Measurements from ENCODE around the gene ITLN2.

ITLN2 gene

DNA sequence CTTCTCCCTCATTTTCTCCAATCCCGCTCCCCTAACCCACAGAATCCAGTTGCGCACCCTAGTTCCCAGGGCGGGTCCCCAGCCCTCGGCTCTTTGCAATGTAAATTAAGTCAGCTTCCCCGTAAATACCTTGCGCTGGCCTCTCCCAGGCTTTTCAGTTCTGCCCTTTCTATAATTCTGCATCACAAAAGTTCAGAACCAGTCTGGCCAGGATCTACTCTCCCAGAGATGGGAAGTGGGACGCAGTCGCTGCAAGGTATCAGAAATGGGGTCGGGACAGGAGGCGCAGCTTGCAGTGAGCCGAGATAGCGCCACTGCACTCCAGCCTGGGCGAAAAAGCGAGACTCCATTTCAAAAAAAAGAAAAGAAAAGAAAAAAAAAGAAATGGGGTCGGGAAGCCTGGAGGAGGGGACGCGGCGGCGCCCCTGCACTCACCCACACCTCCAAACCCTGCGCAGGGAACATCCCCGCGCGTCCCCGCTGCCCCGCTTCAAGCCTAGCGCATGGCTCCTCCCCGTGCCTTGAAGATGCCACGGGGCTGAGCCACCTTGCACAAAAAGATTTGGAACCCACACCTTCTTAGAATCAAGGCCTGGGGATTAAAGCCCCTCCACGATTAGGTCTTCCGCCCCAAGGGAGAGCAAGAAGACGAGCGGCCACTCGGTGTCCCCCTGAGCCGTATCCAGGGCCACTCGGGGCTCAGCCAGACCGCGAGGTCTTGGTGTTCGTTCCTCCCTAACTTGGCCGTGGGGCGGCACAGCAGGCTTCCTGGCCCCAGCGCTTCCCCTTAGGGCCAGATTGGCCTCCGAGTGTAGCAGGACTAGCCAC lies 27.2 kb upstream of the ITLN2 start:
- Histone ChIP-seq H3K4me3 (ENCODE audit: low read depth, low read length) (peak overlapping the region; percentile 54), H3K9me3 (ENCODE audit: control insufficient read depth, insufficient read depth, low read depth, low read length) (peaks cover 4% of the 10 kb centered on the region; the same call in 1 of the 2 replicates), H3K27ac (ENCODE audit: low read depth, low read length) (peak overlapping the region; percentile 89), H3K9ac (ENCODE audit: low read length) (peak overlapping the region; percentile 63), H3K27me3 (ENCODE audit: control insufficient read depth, insufficient read depth, low read length) (no peaks in the 10 kb centered on the region; the same call in 1 of the 2 replicates), H3K36me3 (ENCODE audit: control insufficient read depth, insufficient read depth, low read length) (no peaks in the 10 kb centered on the region), H3K4me1 (ENCODE audit: control insufficient read depth, insufficient read depth, low read length) (peaks cover 21% of the 10 kb centered on the region)

DNA sequence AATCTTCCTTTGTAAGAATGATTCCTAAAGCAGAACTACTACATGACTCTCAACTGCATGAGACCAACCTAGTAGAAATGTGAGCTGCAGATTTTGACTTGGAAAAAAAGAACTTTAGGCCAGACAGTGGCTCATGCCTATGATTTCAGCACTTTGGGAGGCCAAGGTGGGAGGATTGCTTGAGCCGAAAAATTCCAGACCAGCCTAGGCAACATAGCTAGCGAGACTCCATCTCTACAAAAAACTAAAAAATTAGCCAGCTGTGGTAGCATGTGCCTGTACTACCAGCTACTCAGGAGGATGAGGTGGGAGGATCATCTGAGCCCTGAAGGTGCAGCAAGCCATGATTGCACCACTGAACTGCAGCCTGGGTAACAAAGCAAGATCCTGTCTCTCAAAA lies 24.7 kb upstream of the ITLN2 start:
- H3K27me3 ChIP-seq (ENCODE audit: control insufficient read depth, insufficient read depth, low read length) = no peaks in the 10 kb centered on the region; the same call in 1 of the 2 replicates
- no peak overlapping the region for H3K9ac ChIP-seq (ENCODE audit: low read length)

DNA sequence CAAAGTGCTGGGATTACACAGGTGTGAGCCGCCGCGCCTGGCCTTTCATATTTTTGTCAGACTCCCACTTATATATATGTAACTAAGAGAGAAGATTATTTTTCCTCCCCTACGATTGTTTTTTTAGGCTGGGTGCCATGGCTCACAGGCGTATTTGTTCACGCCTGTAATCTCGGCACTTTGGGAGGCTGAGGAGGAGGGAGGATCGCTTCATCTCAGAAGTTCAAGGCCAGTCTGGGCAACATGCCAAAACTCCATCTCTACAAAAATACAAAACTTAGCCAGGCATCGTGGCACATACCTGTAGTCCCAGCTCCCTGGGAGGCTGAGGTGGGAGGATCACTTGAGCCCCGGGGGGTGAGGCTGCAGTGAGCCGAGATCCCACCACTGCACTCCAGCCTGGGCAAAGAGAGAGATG lies 23.9 kb upstream of the ITLN2 start:
- peaks cover 17% of the 10 kb centered on the region for H3K4me1 ChIP-seq (ENCODE audit: control insufficient read depth, insufficient read depth, low read length)
- H3K9ac ChIP-seq (ENCODE audit: low read length) = no peak overlapping the region
- no peak overlapping the region for H3K4me3 ChIP-seq (ENCODE audit: low read depth, low read length)
- H3K36me3 ChIP-seq (ENCODE audit: control insufficient read depth, insufficient read depth, low read length) = no peaks in the 10 kb centered on the region
- no peaks in the 10 kb centered on the region for H3K9me3 ChIP-seq (ENCODE audit: control insufficient read depth, insufficient read depth, low read depth, low read length)
- H3K27me3 ChIP-seq (ENCODE audit: control insufficient read depth, insufficient read depth, low read length) = no peaks in the 10 kb centered on the region; the same call in 1 of the 2 replicates
- H3K27ac ChIP-seq (ENCODE audit: low read depth, low read length) = no peak overlapping the region

More for the DNA sequence above, 24.7 kb upstream of the ITLN2 start:
- H3K36me3 ChIP-seq (ENCODE audit: control insufficient read depth, insufficient read depth, low read length) = no peaks in the 10 kb centered on the region
- peaks cover 15% of the 10 kb centered on the region for H3K4me1 ChIP-seq (ENCODE audit: control insufficient read depth, insufficient read depth, low read length)
- no peak overlapping the region for H3K27ac ChIP-seq (ENCODE audit: low read depth, low read length)
- H3K4me3 ChIP-seq (ENCODE audit: low read depth, low read length) = no peak overlapping the region
- no peaks in the 10 kb centered on the region for H3K9me3 ChIP-seq (ENCODE audit: control insufficient read depth, insufficient read depth, low read depth, low read length)

DNA sequence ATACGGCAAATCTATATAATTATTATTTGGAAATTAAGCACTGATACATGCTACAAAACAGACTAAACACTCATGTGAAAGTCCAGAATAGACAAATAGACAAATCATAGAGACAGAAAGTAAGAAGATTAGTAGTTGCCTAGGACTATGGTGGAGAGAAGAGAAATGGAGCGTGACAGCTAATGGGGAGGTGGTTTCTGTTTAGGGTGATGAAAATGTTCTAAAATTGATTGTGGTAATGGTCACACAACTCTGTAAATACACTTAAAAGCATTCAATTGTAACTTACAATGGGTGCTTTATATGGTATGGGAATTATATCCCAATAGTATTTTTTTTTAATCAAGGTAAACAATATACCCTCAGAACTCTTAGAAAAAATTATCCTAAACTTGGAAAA lies 20.4 kb upstream of the ITLN2 start:
- no peak overlapping the region for H3K27ac ChIP-seq (ENCODE audit: low read depth, low read length)
- no peaks in the 10 kb centered on the region for H3K27me3 ChIP-seq (ENCODE audit: control insufficient read depth, insufficient read depth, low read length)
- no peaks in the 10 kb centered on the region for H3K9me3 ChIP-seq (ENCODE audit: control insufficient read depth, insufficient read depth, low read depth, low read length)
- peaks cover 25% of the 10 kb centered on the region for H3K4me1 ChIP-seq (ENCODE audit: control insufficient read depth, insufficient read depth, low read length)
- no peaks in the 10 kb centered on the region for H3K36me3 ChIP-seq (ENCODE audit: control insufficient read depth, insufficient read depth, low read length)
- no peak overlapping the region for H3K4me3 ChIP-seq (ENCODE audit: low read depth, low read length)
- H3K9ac ChIP-seq (ENCODE audit: low read length) = no peak overlapping the region

DNA sequence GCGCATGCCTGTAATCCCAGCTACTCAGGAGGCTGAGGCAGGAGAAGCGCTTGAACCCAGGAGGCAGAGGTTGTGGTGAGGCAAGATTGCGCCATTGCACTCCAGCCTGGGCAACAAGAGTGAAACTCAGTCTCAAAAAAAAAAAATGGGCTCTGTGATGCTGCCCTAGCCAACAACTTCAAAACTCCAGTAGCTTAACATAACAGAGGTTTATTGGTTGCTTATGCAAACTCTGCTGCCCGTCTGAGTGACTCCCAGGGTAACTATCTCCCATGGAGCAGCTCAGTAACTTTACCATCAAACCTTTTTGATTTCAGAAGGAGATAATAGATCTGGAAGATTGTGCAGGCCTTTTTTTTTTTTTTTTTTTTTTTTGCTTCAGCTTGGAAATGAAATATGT lies 18.9 kb upstream of the ITLN2 start:
- no peak overlapping the region for H3K27ac ChIP-seq (ENCODE audit: low read depth, low read length)
- no peaks in the 10 kb centered on the region for H3K36me3 ChIP-seq (ENCODE audit: control insufficient read depth, insufficient read depth, low read length)
- H3K4me3 ChIP-seq (ENCODE audit: low read depth, low read length) = no peak overlapping the region
- no peak overlapping the region for H3K9ac ChIP-seq (ENCODE audit: low read length)
- peaks cover 25% of the 10 kb centered on the region for H3K4me1 ChIP-seq (ENCODE audit: control insufficient read depth, insufficient read depth, low read length)
- no peaks in the 10 kb centered on the region for H3K27me3 ChIP-seq (ENCODE audit: control insufficient read depth, insufficient read depth, low read length)
- H3K9me3 ChIP-seq (ENCODE audit: control insufficient read depth, insufficient read depth, low read depth, low read length) = no peaks in the 10 kb centered on the region

DNA sequence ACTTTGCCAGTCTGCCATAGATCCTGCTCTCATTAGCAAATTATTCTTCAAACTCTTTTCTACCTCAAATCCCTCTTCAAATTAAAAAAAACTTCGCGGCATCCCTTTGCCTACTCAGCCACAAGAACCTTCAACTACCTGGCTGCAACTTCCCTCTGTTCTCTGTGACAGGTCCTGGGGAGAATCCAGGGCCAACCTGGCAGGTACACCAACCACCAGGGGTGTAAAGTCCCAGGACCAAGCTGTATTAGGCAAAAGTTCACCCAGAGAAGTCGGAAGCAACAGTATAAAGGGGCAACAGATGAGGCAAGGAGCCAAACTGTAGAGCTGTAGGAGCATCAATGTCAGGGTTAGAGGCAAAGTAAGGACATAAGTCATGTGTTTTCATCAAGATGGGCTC lies 18.3 kb upstream of the ITLN2 start:
- Histone ChIP-seq H3K36me3 (ENCODE audit: control insufficient read depth, insufficient read depth, low read length) (no peaks in the 10 kb centered on the region), H3K9ac (ENCODE audit: low read length) (no peak overlapping the region), H3K4me1 (ENCODE audit: control insufficient read depth, insufficient read depth, low read length) (peaks cover 25% of the 10 kb centered on the region), H3K9me3 (ENCODE audit: control insufficient read depth, insufficient read depth, low read depth, low read length) (no peaks in the 10 kb centered on the region), H3K27ac (ENCODE audit: low read depth, low read length) (no peak overlapping the region), H3K4me3 (ENCODE audit: low read depth, low read length) (no peak overlapping the region), H3K27me3 (ENCODE audit: control insufficient read depth, insufficient read depth, low read length) (no peaks in the 10 kb centered on the region)

DNA sequence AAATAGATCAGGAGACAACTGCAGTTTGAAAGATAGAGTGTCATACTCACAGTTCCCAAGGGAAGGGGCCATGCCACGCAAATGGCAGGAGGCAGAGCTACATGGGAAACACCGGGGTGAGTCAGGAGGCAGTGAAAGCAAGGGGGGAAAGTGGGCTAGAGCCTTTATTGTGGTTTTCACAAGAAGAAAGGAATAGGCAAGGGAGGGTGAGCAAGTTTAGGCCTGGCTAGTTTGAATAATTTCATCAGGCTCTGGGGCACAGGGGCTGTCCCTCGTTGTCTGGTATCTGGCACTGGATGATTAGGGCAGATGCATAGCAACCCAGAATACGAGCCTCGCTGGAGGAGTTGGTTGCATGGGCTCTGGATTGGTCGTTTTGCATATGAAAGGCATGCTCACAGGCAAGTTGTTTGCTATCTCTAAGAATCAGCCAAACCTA lies 17.0 kb upstream of the ITLN2 start:
- H3K4me3 ChIP-seq (ENCODE audit: low read depth, low read length) = no peak overlapping the region
- peaks cover 25% of the 10 kb centered on the region for H3K4me1 ChIP-seq (ENCODE audit: control insufficient read depth, insufficient read depth, low read length)
- H3K9ac ChIP-seq (ENCODE audit: low read length) = no peak overlapping the region
- H3K27ac ChIP-seq (ENCODE audit: low read depth, low read length) = 0 out of 2 replicates have a peak overlapping the region, but pooled peaks have one; percentile 1
- H3K36me3 ChIP-seq (ENCODE audit: control insufficient read depth, insufficient read depth, low read length) = no peaks in the 10 kb centered on the region
- H3K27me3 ChIP-seq (ENCODE audit: control insufficient read depth, insufficient read depth, low read length) = no peaks in the 10 kb centered on the region
- no peaks in the 10 kb centered on the region for H3K9me3 ChIP-seq (ENCODE audit: control insufficient read depth, insufficient read depth, low read depth, low read length)

DNA sequence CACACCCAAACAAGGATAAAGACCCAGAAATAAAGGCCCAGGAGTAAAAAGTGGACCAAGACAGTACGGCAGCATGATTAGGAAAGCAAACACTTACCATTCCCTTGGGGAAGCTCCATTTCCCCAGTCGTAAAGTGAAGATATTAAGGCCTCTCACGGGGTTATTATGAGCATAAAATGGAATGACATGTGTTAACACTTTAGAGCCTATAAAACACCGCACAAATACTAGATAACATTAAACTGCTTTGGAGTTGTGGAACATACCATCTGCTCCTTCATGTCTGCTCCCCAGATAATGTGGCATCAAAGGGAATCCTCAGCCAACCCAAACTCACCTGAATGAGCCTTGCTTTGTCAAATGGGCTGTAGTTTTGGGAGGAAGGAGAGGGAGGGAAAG lies 8.9 kb upstream of the ITLN2 start:
- Histone ChIP-seq H3K9me3 (ENCODE audit: control insufficient read depth, insufficient read depth, low read depth, low read length) (no peaks in the 10 kb centered on the region), H3K36me3 (ENCODE audit: control insufficient read depth, insufficient read depth, low read length) (no peaks in the 10 kb centered on the region), H3K27me3 (ENCODE audit: control insufficient read depth, insufficient read depth, low read length) (no peaks in the 10 kb centered on the region), H3K4me3 (ENCODE audit: low read depth, low read length) (no peak overlapping the region), H3K27ac (ENCODE audit: low read depth, low read length) (no peak overlapping the region), H3K9ac (ENCODE audit: low read length) (no peak overlapping the region), H3K4me1 (ENCODE audit: control insufficient read depth, insufficient read depth, low read length) (peaks cover 10% of the 10 kb centered on the region; the same call in 1 of the 2 replicates)

DNA sequence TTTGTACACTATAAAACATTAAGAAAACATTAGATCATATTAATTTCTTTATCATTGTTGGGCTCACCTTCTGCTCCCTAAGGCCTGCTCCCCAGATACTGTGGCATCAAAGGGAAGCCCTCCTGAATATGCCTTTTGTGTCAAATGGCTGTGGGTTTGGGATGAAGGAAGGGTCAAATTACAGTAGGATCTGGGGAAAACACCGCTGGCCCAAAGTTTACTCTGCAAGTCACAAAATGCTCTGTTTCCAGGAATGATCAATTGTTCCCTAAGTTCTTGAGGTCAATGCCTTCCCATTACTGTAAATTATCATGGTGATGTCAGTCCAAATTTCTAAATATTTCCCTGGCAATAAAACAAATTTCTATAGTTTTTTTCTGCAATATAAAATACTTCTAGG lies 6.8 kb upstream of the ITLN2 start:
- Histone ChIP-seq H3K4me3 (ENCODE audit: low read depth, low read length) (no peak overlapping the region), H3K27ac (ENCODE audit: low read depth, low read length) (no peak overlapping the region), H3K4me1 (ENCODE audit: control insufficient read depth, insufficient read depth, low read length) (peaks cover 17% of the 10 kb centered on the region), H3K9me3 (ENCODE audit: control insufficient read depth, insufficient read depth, low read depth, low read length) (no peaks in the 10 kb centered on the region), H3K27me3 (ENCODE audit: control insufficient read depth, insufficient read depth, low read length) (no peaks in the 10 kb centered on the region), H3K9ac (ENCODE audit: low read length) (no peak overlapping the region), H3K36me3 (ENCODE audit: control insufficient read depth, insufficient read depth, low read length) (no peaks in the 10 kb centered on the region)

DNA sequence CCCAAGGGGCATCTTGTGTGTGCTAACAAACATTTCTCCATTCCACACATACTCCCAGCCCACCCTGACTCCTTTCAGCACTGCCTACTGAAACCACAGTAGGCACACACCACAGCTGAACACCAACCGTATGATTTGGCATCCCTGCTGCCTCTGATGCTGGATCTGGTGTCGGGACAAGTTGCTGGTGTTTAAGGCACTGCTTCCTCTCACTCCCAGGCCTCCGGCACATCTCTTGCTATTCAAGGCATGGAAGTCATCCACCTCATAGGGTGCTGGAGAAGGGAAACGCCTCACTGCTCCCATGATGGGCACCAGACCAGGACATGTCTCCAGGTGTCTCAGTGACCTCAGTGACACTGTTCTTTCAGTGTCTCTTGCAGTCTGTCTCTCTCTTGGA lies 2.4 kb upstream of the ITLN2 start:
- Histone ChIP-seq H3K4me1 (ENCODE audit: control insufficient read depth, insufficient read depth, low read length) (peaks cover 28% of the 10 kb centered on the region), H3K9ac (ENCODE audit: low read length) (no peak overlapping the region), H3K4me3 (ENCODE audit: low read depth, low read length) (no peak overlapping the region), H3K36me3 (ENCODE audit: control insufficient read depth, insufficient read depth, low read length) (no peaks in the 10 kb centered on the region), H3K27me3 (ENCODE audit: control insufficient read depth, insufficient read depth, low read length) (no peaks in the 10 kb centered on the region), H3K9me3 (ENCODE audit: control insufficient read depth, insufficient read depth, low read depth, low read length) (no peaks in the 10 kb centered on the region), H3K27ac (ENCODE audit: low read depth, low read length) (no peak overlapping the region)

DNA sequence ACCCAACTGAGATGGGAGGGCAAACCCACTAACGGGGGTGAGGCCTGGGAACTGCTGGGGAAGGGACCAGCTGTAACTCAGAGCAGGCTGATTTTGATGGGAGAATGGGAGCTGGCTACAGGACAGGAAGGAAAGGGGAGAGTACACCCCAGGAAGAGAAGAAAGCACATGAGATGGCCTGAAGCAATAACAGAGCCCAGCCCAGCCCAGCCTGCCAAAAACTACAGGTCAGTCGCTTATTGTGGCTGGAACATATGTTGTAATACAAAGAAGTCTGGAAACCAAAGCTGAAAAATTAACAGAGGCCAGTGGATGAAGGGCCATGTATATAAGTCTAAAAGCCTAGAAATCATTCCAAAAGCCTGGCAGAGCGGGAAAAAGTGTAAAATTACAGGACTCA lies 1.6 kb downstream of the ITLN2 start:
- Histone ChIP-seq H3K27me3 (ENCODE audit: control insufficient read depth, insufficient read depth, low read length) (no peaks in the 10 kb centered on the region), H3K36me3 (ENCODE audit: control insufficient read depth, insufficient read depth, low read length) (no peaks in the 10 kb centered on the region), H3K27ac (ENCODE audit: low read depth, low read length) (no peak overlapping the region), H3K4me1 (ENCODE audit: control insufficient read depth, insufficient read depth, low read length) (peaks cover 47% of the 10 kb centered on the region), H3K9ac (ENCODE audit: low read length) (no peak overlapping the region), H3K4me3 (ENCODE audit: low read depth, low read length) (no peak overlapping the region), H3K9me3 (ENCODE audit: control insufficient read depth, insufficient read depth, low read depth, low read length) (no peaks in the 10 kb centered on the region)
